Measurements from ENCODE around the gene PARD3.

PARD3 gene

GRCh38 chr10:34606890-34607289 lies 208.2 kb downstream of the PARD3 start:
- DNase-seq = no peak

- DNase-seq = no peak
These were observed 212.6 kb downstream of the PARD3 start for GRCh38 chr10:34602478-34602877.

DNA sequence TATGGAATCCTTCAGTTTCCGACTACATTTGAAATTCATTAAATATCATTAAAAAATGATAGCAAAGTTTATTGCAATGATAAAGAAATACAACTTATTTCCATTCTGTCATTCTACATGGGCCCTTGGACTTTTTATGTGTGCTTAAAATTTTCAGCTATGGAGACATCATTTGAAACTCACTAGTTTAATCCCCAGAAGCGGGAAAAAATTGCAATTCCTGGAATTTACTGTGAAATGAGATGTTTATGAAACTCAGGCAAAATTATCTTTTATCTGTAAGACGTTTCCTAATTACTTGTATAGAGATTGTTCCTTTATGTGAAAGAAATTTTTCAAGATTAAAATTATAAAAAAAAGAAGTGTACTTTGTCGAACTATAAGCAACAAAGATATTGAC lies 213.4 kb downstream of the PARD3 start:
- DNase-seq = no peak

GRCh38 chr10:34599026-34599795 lies 215.9 kb downstream of the PARD3 start:
- DNase-seq = no peak

- no peak for DNase-seq
These were observed 218.7 kb downstream of the PARD3 start for GRCh38 chr10:34596351-34596750.

- DNase-seq = no peak
These were observed 221.2 kb downstream of the PARD3 start for GRCh38 chr10:34593930-34594329.

DNA sequence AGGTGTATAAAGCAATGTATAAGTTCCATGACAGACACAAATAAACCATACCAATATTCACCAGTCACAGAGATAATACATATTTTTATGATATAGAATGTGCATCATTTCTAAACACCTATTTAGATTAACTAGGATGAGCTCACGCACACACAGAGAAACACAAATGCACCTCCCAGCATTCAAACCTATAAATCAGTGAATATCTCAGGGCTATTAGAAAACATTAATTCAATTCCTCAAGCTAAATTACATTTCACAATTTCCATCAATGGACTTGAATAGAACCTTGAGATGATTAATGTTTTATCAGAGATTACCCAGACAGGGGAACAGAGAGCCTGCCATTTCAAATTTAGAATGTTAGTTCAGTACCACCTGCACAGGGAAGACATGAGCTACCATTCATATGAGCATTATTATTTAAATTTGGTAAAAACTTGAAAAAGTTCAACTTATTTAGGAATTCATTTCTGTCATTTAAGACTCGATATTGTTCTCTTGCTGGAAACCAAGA lies 221.7 kb downstream of the PARD3 start:
- no peak for DNase-seq

DNA sequence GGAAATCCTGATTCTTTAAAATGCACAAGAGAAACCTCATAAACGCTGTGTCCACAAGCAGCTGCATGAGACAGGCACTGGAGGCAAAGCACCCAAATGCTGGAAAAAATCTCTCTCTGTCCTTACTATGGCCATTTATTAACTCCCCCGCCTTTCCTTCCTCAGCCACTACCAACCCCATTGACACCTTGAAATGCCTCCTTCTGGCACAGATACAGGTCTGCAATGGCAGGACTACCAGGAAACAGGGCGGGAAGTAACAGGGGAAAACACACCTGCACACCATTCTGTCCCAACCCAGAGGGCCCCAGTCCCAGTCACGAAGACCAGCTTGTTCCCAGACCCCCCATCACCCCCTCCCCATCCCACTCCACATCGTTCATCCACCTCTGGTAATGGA lies 224.3 kb downstream of the PARD3 start:
- no peak for DNase-seq

GRCh38 chr10:34589275-34589674 lies 225.8 kb downstream of the PARD3 start:
- DNase-seq = no peak

DNA sequence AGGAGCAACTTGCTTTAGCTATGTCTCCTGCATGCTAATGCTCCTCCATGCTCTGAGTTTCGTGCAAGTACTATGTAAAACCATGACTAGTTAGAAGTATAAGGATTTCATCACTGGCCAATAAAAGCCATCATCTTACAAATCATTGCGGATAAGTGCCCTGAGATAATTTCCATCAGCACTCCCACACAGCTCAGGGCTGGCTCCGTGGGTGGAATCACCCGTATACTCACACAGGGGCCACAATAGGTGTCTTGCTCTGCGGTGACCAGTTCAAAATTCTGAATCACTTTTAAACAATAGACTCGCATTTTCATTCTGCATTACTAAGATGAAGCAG lies 227.4 kb downstream of the PARD3 start:
- no peak for DNase-seq

DNA sequence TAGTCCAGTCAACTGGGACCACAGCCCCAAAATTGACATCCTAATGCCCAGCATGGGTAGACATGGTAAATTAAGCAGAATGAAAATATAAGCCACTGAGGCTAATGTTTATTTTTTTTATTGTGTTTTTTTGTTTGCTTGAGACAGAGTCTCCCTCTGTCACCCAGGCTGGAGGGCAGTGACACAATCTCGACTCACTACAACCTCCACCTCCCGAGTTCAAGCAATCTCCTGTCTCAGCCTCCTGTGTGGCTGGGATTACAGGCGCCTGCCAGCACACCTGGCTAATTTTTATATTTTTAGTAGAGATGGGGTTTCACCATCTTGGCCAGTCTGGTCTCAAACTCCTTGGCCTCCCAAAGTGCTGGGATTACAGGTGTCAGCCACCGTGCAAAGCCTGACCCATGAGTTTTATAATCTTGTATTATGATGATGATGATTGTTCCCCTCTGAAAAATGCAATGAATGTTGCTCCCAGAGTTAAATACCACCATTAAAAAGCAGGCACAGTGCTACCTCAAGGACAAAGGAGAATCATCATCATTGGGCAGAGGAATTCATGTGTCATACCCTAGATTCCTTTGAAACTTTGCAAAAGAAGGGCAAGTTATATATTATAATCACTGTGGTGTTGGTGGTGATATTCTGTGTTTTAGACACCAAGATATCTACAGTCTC lies 228.0 kb downstream of the PARD3 start:
- no peak for DNase-seq

- no peak for DNase-seq
These were observed 229.5 kb downstream of the PARD3 start for GRCh38 chr10:34585422-34586112.

DNA sequence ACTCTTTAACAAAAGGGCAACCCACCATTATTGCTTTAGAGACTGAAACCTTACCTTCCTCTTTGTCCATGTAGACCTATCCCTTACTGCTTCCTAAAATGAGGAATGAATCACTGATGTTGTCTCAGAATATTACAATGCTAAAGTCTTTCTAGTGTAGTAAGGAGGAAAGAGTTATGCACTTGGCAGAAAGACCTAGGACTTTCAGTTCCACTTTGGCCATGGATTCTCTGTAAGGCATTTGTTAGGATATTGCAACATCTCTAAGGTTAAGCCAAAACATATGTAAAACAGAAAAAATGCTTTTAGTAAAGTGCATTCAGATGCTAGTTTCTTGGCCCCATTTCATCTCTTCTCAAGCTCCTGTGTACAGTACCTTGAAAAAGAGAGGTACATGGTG lies 230.9 kb downstream of the PARD3 start:
- DNase-seq = no peak

DNA sequence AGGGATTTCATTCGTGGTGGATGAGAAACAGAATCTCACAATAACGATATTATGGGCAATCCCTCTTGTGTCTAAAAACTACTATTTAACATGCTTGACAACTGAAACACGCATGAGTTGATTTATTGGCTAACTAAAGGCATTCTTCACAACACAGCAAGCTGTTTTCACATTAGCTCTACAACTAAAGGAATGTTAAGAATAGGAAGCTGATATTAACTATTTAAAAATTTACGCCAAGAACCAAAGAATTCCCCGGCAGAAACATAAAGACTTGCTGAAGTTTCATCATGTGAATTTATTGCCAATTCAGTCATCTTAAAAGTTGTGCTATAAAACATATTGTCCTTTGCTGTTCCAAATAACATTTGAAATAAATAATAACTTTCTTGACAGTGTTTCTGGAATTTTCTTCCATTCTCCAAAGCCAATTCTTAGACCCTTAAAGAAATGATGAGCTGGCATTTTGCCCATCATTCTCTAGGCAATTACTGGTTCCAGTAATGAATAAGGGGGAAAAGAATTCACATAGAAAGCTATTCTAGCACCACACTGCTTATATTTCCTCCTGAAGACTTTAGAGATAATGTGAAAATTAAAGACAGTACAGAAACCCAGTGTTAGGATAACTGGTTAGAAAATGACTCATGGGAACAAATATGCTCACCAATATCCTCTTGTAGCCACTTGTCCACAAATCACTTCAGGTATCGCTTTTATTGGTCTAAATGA lies 233.1 kb downstream of the PARD3 start:
- no peak for DNase-seq

GRCh38 chr10:34580643-34581042 lies 234.5 kb downstream of the PARD3 start:
- no peak for DNase-seq

DNA sequence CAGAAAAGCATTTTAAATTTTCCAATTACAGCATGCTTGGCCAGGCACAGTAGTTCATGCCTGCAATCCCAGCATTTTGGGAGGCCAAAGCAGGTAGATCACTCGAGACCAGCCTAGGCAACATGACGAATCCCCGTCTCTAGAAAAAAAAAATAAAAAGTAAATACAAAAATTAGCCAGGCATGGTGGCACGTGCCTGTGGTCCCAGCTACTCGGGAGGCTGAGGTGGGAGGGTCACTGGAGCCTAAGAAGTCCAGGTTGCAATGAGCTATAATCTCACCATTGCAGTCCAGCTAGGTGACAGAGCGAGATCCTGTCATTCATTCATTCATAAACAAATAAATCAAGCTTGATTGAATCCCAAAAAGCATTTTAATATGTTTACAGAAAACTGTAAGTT lies 234.9 kb downstream of the PARD3 start:
- no peak for DNase-seq

DNA sequence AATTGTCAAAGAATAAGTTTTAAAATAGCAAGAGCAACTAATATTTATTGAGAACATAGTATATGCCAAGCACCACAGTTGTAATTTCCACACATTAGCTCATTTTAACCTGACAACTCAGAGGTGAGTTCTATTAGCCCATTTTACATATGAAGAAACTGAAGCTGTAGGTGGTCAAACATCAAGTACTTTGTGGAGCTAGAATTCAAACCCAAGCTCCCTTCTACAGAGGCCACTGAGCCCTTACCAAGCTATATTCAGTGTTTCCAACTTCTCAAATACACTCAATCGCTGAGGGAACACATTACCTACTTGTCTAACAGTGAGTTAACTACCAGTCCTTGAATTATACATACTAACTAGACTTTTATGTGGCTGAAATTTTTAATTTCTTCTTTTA lies 236.6 kb downstream of the PARD3 start:
- DNase-seq = no peak

DNA sequence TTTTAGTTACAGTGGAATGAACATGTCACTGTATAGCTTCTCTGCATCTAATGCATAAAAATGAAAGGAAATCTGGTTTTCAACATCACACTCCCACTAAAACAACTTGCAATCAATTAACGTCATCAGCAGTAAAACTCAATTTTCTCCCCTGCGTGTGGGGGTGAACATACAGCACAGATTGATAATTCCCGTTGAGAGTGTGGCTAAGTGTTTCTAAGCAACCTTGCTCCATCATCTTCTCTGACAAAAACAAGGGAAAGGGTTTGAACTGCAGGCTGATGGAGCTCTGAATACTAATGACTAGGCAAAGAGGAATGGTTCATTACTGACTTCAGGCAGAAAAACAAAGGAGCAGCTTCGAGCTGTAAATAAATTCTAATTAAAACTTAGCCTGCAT lies 238.3 kb downstream of the PARD3 start:
- DNase-seq = no peak

DNA sequence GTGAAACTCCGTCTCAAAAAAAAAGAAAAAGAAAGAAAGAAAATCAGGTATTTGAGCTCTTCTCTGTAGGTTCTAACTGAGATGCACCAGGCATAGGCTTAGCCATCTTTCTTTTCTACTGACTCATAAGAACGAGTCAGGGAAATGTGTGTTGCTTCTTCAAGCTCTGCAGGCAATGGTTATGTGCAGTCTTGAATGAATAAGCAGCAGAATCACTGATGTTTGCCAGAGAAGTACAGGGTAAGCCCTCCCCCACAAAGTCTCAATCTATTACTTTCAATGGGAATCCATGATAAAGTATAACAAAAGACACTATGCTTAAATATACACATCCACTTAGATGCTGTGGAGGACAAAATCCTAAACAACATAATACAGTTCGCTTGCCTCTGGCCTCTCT lies 239.2 kb downstream of the PARD3 start:
- no peak for DNase-seq

- no peak for DNase-seq
These were observed 240.7 kb downstream of the PARD3 start for GRCh38 chr10:34574353-34574934.

- DNase-seq = no peak
These were observed 244.2 kb downstream of the PARD3 start for GRCh38 chr10:34570887-34571286.

DNA sequence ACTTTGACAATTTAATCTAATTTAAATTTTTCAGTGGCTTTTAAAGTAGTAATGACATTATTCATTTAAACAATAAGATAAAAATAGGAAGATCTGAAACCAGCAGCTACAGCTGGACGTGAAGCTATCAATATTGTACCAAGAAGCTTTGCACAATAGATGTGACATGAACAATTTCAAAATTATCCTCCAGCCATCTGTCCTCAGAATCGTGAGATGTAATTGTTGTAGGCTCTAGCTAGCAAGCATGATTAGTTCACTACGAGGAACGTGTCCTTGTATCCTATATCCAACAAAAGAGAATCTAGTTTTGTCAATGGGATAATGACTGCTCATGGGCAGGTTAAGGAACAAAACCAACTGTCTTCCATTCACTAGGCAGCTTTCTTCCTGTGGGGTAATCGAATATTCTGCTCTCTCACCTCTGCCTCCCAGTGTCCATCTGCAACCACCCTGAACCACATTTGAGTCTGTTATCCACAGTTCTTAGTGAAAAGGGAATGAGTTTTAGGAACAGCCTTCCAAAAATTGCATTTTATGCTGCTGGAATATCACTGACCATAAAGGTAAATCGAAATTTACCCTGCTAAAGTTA lies 247.3 kb downstream of the PARD3 start:
- DNase-seq = no peak

DNA sequence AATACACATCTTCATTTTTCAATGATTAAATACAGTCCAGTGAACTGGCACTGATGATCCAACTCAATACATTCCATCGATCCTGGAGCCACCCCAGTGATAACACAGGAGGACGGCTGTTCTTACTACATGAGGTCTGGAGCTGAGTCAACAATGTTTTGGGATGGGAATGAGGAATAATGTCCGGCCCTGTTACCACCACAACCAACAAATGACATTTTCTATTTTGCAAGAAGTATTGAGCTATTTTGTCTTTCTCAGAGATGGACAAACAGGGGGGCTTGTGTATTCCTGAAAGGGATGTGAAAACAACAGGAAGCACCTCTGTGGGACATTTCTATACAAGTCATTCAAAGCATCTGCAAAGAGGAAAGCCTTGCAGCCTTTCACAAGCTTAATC lies 249.2 kb downstream of the PARD3 start:
- no peak for DNase-seq

Measured in NCI-H2171 (cell line).